Neural cell (in vitro differentiated cells): ENCODE data around the gene NCKAP5L. TPM values are rescaled to one million over a fixed set of nuclear protein-coding genes. Genes with fewer than 3 reads are reported as not detected.

Experiments
- H2AFZ ChIP-seq: fragments of 200-600, 300-800 bp; sonication (generic), shearing (Covaris generic); 2 replicates; pipeline ENCODE4 v1.6.0; 2014; ENCODE audit warnings: low read depth, mild to moderate bottlenecking, antibody characterized with exemption, low read length, moderate library complexity
- H3F3A ChIP-seq: fragments of 200-600 bp; shearing (Covaris generic); 2 replicates; pipeline ENCODE4 v1.6.1; 2016; ENCODE audit warnings: mild to moderate bottlenecking, moderate library complexity, mixed read lengths, antibody characterized with exemption, low read length; ENCODE audit not compliant: insufficient read depth, poor library complexity, severe bottlenecking
- H3K27ac ChIP-seq: fragments of 200-600, 300-800 bp; sonication (generic), shearing (Covaris generic); 2 replicates; pipeline ENCODE4 v1.5.1; 2014; ENCODE audit warnings: mild to moderate bottlenecking, low read length, moderate library complexity
- H3K27me3 ChIP-seq: fragments of 300-800, 200-600 bp; sonication (generic), shearing (Covaris generic); 2 replicates; pipeline ENCODE4 v1.6.0; 2014; ENCODE audit warnings: mild to moderate bottlenecking, low read depth, low read length, moderate library complexity; ENCODE audit not compliant: insufficient read depth
- H3K36me3 ChIP-seq: fragments of 300-800, 200-600 bp; sonication (generic), shearing (Covaris generic); 2 replicates; pipeline ENCODE4 v1.5.1; 2014; ENCODE audit warnings: mild to moderate bottlenecking, antibody characterized with exemption, low read length, moderate library complexity; ENCODE audit not compliant: insufficient read depth
- H3K4me2 ChIP-seq: fragments of 300-800, 200-600 bp; sonication (generic), shearing (Covaris generic); 2 replicates; pipeline ENCODE4 v1.6.0; 2014; ENCODE audit warnings: mild to moderate bottlenecking, low read length
- H3K4me3 ChIP-seq: fragments of 300-800, 200-600 bp; sonication (generic), shearing (Covaris generic); 2 replicates; pipeline ENCODE4 v1.5.1; 2014; ENCODE audit warnings: mild to moderate bottlenecking, low read length, moderate library complexity
- H3K79me2 ChIP-seq: fragments of 200-600 bp; shearing (Covaris generic); replicated peaks from 2 replicates; pipeline ENCODE4 v1.6.0; 2014; ENCODE audit warnings: mild to moderate bottlenecking, low read length, moderate library complexity; ENCODE audit not compliant: insufficient read depth
- H3K9ac ChIP-seq: fragments of 300-800, 200-600 bp; sonication (generic), shearing (Covaris generic); 2 replicates; pipeline ENCODE4 v1.6.1; 2016; ENCODE audit warnings: mild to moderate bottlenecking, low read length, mixed read lengths
- H3K9me2 ChIP-seq: fragments of 200-600 bp; shearing (Covaris generic); 2 replicates; pipeline ENCODE4 v1.6.1; 2016; ENCODE audit warnings: mild to moderate bottlenecking, low read length, mixed read lengths; ENCODE audit not compliant: insufficient read depth
- H3K9me3 ChIP-seq: fragments of 200-600, 300-800 bp; sonication (generic), shearing (Covaris generic); 2 replicates; pipeline ENCODE4 v1.6.1; 2016; ENCODE audit warnings: mild to moderate bottlenecking, mixed run types, low read length, moderate library complexity, mixed read lengths
- H4K20me1 ChIP-seq: fragments of 200-600 bp; shearing (Covaris generic); 2 replicates; pipeline ENCODE4 v1.6.1; 2016; ENCODE audit warnings: mild to moderate bottlenecking, mixed run types; ENCODE audit not compliant: insufficient read depth
- EP300 ChIP-seq: fragments of 450-650 bp; conservative IDR thresholded peaks from 2 replicates; pipeline ENCODE4 v1.6.1; 2014; ENCODE audit warnings: antibody characterized with exemption, mild to moderate bottlenecking, moderate library complexity; ENCODE audit not compliant: poor library complexity, severe bottlenecking
- EZH2 ChIP-seq: fragments of 200-600, 300-800 bp; shearing (Covaris generic), sonication (generic); IDR thresholded peaks from 2 replicates; pipeline ENCODE4 v1.6.1; 2014; ENCODE audit warnings: antibody characterized with exemption, low read length, borderline replicate concordance, mild to moderate bottlenecking; ENCODE audit not compliant: insufficient read depth, poor library complexity, severe bottlenecking
- MXI1 ChIP-seq: fragments of 450-650 bp; conservative IDR thresholded peaks from 2 replicates; pipeline ENCODE4 v1.6.1; 2014; ENCODE audit warnings: antibody characterized with exemption, mild to moderate bottlenecking; ENCODE audit not compliant: poor library complexity, severe bottlenecking
- POLR2AphosphoS5 ChIP-seq: IDR thresholded peaks from 2 replicates; pipeline ENCODE4 v1.6.1; 2012
- RAD21 ChIP-seq: fragments of 450-650 bp; conservative IDR thresholded peaks from 2 replicates; pipeline ENCODE4 v1.6.1; 2014; ENCODE audit warnings: antibody characterized with exemption, mild to moderate bottlenecking, moderate library complexity
- SMC3 ChIP-seq: fragments of 450-650 bp; conservative IDR thresholded peaks from 2 replicates; pipeline ENCODE4 v1.6.1; 2014; ENCODE audit warnings: antibody characterized with exemption, mild to moderate bottlenecking, moderate library complexity; ENCODE audit not compliant: poor library complexity
- TAF1 ChIP-seq: IDR thresholded peaks from 2 replicates; pipeline ENCODE4 v1.6.1; 2012; ENCODE audit warnings: low read depth
- polyA plus RNA-seq: library from polyadenylated mRNA; depleted of rRNA; stranded (reverse); fragments of >200 nt; gene quantifications from 2 replicates; pipeline ENCODE4 v1.2.3, GENCODE V29; 2014
- TF ChIP-seq, protein P1 (sequence below): fragments of 450-650 bp; IDR thresholded peaks from 2 replicates; pipeline ENCODE4 v1.5.1; 2014; ENCODE audit warnings: antibody characterized with exemption, mild to moderate bottlenecking, moderate library complexity; ENCODE audit not compliant: poor library complexity, severe bottlenecking
- TF ChIP-seq, protein P2 (sequence below): IDR thresholded peaks from 2 replicates; pipeline ENCODE4 v1.6.1; 2012; ENCODE audit warnings: borderline replicate concordance

The NCKAP5L gene
- polyA plus RNA-seq, 1 donor from 2014 or later: 6.2 TPM

DNA sequence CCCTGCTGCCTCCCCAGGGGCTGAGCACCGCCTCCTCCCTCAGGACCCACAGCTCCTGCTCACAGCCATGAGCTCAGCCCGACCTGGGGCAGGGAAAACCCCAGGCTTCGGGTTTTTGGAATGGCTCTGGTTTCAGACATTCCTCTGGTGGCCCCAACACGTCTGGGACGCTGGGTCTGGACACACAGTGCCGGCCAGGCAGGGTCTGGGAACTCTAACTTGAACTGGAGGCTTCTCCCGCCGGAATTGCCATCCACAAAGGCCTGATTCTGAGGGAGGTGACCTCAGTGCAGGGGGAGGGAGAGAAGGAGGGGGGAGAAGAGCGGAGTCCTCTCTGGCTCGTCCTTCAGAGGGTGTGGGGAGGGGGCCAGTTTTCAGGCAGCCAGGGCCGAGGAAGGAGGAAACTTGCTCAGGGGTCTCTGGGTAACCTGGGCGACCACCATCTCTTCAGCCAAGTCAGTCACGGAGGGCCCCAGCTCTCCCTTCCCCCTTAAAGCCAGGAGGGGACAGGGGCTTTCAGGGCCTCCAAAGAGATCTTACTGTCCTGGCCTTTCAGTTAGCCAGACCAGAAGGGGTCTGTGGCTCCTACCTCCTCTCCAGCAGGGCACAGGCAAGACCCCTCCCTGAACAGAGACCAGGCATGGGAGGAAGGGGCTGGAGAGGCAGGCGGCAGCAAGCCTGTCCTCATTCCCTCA is 19.4 kb downstream of the NCKAP5L start:
- Histone ChIP-seq H3K9ac (no peak overlapping the region), H3K9me3 (no peaks in the 10 kb centered on the region), H3K79me2 (peaks cover 3% of the 10 kb centered on the region), H3K27ac (no peak overlapping the region), H3K27me3 (no peaks in the 10 kb centered on the region), H3K4me2 (no peak overlapping the region), H3K9me2 (no peaks in the 10 kb centered on the region), H3K36me3 (no peaks in the 10 kb centered on the region), H4K20me1 (no peaks in the 10 kb centered on the region), H2AFZ (no peak overlapping the region), H3K4me3 (no peak overlapping the region), H3F3A (no peaks in the 10 kb centered on the region)
- TF ChIP-seq EZH2: no peak
- no peak for TF ChIP-seq TAF1
- no peak for TF ChIP-seq EP300
- no peak for TF ChIP-seq RAD21
- TF ChIP-seq SMC3: no peak
- TF ChIP-seq, protein P1, sequence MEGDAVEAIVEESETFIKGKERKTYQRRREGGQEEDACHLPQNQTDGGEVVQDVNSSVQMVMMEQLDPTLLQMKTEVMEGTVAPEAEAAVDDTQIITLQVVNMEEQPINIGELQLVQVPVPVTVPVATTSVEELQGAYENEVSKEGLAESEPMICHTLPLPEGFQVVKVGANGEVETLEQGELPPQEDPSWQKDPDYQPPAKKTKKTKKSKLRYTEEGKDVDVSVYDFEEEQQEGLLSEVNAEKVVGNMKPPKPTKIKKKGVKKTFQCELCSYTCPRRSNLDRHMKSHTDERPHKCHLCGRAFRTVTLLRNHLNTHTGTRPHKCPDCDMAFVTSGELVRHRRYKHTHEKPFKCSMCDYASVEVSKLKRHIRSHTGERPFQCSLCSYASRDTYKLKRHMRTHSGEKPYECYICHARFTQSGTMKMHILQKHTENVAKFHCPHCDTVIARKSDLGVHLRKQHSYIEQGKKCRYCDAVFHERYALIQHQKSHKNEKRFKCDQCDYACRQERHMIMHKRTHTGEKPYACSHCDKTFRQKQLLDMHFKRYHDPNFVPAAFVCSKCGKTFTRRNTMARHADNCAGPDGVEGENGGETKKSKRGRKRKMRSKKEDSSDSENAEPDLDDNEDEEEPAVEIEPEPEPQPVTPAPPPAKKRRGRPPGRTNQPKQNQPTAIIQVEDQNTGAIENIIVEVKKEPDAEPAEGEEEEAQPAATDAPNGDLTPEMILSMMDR: no peak
- TF ChIP-seq POLR2AphosphoS5: no peak
- no peak for TF ChIP-seq MXI1
- TF ChIP-seq, protein P2, sequence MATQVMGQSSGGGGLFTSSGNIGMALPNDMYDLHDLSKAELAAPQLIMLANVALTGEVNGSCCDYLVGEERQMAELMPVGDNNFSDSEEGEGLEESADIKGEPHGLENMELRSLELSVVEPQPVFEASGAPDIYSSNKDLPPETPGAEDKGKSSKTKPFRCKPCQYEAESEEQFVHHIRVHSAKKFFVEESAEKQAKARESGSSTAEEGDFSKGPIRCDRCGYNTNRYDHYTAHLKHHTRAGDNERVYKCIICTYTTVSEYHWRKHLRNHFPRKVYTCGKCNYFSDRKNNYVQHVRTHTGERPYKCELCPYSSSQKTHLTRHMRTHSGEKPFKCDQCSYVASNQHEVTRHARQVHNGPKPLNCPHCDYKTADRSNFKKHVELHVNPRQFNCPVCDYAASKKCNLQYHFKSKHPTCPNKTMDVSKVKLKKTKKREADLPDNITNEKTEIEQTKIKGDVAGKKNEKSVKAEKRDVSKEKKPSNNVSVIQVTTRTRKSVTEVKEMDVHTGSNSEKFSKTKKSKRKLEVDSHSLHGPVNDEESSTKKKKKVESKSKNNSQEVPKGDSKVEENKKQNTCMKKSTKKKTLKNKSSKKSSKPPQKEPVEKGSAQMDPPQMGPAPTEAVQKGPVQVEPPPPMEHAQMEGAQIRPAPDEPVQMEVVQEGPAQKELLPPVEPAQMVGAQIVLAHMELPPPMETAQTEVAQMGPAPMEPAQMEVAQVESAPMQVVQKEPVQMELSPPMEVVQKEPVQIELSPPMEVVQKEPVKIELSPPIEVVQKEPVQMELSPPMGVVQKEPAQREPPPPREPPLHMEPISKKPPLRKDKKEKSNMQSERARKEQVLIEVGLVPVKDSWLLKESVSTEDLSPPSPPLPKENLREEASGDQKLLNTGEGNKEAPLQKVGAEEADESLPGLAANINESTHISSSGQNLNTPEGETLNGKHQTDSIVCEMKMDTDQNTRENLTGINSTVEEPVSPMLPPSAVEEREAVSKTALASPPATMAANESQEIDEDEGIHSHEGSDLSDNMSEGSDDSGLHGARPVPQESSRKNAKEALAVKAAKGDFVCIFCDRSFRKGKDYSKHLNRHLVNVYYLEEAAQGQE: no peak

DNA sequence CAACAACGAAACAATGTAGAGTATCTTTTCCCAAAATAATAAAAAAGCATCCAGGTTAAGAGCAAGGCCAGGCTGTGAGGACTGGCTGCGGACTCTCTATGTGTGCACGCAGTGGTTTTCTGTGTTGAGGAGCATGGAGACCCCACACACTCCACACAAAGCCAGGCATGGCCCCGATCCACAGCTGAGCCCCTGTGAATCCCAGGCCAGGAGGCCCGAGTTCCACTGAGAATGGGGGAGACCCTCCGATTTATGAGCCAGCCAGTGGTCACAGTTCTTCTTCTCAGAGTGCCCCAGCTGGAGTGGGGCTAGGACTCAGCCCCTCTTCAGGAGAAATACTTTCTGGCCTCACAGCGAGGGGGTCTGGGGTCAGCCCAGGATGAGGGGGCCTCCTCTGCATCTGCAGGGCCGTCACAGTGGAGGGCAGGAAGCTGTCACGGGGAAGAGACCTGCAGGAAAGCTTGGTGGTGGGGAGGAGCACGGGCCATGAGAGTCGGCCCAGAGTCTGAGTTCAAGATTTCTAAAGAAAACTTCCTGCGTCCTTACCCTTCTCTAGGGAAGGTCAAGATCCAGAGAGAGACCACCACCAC is 20.1 kb downstream of the NCKAP5L start:
- no peak overlapping the region for H3K9ac ChIP-seq
- H3K9me3 ChIP-seq: no peaks in the 10 kb centered on the region
- H3K4me2 ChIP-seq: no peak overlapping the region
- H4K20me1 ChIP-seq: no peaks in the 10 kb centered on the region
- peaks cover 3% of the 10 kb centered on the region for H3K79me2 ChIP-seq
- H3K27ac ChIP-seq: no peak overlapping the region
- H2AFZ ChIP-seq: no peak overlapping the region
- H3F3A ChIP-seq: no peaks in the 10 kb centered on the region
- no peak overlapping the region for H3K4me3 ChIP-seq
- no peaks in the 10 kb centered on the region for H3K36me3 ChIP-seq
- TF ChIP-seq EP300: no peak
- TF ChIP-seq RAD21: no peak
- TF ChIP-seq, protein P2: no peak
- TF ChIP-seq SMC3: no peak
- TF ChIP-seq, protein P1: no peak
- no peak for TF ChIP-seq MXI1
- TF ChIP-seq POLR2AphosphoS5: no peak
- TF ChIP-seq EZH2: no peak
- TF ChIP-seq TAF1: no peak
- no peaks in the 10 kb centered on the region for H3K27me3 ChIP-seq
- no peaks in the 10 kb centered on the region for H3K9me2 ChIP-seq
